Measurements from ENCODE around the gene TGFB2.

DNA sequence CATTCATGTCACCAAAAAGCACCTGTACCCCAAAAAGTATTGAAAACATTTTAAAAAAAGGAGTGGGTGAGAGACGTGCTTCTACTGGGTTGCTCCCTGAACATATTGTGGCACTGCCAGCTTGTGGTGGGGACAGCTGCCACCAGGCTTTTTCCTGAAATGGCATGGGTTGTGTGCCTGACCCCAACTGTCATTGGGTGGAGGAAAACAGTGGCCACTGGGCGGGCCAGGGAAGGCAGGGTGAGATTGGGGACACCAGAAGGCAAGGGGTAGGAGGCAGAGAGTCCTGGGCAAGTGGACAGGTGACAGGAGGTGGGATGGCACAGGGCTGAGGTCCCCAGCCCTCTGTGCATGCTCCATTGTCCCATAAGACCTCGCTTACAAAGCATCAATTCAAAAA lies 55.5 kb downstream of the TGFB2 start:
- TF ChIP-seq, protein P1, sequence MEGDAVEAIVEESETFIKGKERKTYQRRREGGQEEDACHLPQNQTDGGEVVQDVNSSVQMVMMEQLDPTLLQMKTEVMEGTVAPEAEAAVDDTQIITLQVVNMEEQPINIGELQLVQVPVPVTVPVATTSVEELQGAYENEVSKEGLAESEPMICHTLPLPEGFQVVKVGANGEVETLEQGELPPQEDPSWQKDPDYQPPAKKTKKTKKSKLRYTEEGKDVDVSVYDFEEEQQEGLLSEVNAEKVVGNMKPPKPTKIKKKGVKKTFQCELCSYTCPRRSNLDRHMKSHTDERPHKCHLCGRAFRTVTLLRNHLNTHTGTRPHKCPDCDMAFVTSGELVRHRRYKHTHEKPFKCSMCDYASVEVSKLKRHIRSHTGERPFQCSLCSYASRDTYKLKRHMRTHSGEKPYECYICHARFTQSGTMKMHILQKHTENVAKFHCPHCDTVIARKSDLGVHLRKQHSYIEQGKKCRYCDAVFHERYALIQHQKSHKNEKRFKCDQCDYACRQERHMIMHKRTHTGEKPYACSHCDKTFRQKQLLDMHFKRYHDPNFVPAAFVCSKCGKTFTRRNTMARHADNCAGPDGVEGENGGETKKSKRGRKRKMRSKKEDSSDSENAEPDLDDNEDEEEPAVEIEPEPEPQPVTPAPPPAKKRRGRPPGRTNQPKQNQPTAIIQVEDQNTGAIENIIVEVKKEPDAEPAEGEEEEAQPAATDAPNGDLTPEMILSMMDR (IDR thresholded peaks at IDR 0.05): no peak
- TF ChIP-seq POLR2A (IDR thresholded peaks at IDR 0.05; ENCODE audit: low read depth): no peak
